HG03520 (cell line): Measurements from ENCODE around the gene SRP19.
"Not testable (repeated sequence)": the region's sequence is repeated elsewhere in the genome, so short reads cannot be mapped to it uniquely, and the experiment has no call there.

Source experiments
- ATAC-seq: cut with Tn5 transposase; IDR thresholded peaks from one replicate; pipeline ENCODE4 v1.9.1; 2021; ENCODE audit warnings: mild to moderate bottlenecking, moderate library complexity; ENCODE audit not compliant: unreplicated experiment

SRP19 gene

GRCh38 chr5:112860929-112861637 is at the start of gene SRP19:
Gene SRP19 (plus strand): TSS chr5:112861287. CDS start chr5:112861377, 90 bp downstream.
- ATAC-seq: peak; percentile 97

- ATAC-seq: no peak
Observed at GRCh38 chr5:112812549-112812948, 48.5 kb upstream of the SRP19 start.

- ATAC-seq: no peak
Observed at GRCh38 chr5:112820246-112820645, 40.8 kb upstream of the SRP19 start.

- no peak for ATAC-seq
Observed at GRCh38 chr5:112822456-112822855, 38.6 kb upstream of the SRP19 start.

GRCh38 chr5:112823181-112823580 is 37.9 kb upstream of the SRP19 start:
- no peak for ATAC-seq

GRCh38 chr5:112823656-112824055 is 37.4 kb upstream of the SRP19 start:
- no peak for ATAC-seq

GRCh38 chr5:112824197-112824596 is 36.9 kb upstream of the SRP19 start:
- ATAC-seq: no peak

GRCh38 chr5:112830378-112830777 is 30.7 kb upstream of the SRP19 start:
- ATAC-seq: no peak

- ATAC-seq: no peak
Observed at GRCh38 chr5:112833971-112834370, 27.1 kb upstream of the SRP19 start.

GRCh38 chr5:112844489-112844888 is 16.6 kb upstream of the SRP19 start:
- no peak for ATAC-seq

- ATAC-seq: no peak
Observed at GRCh38 chr5:112846556-112846955, 14.5 kb upstream of the SRP19 start.

- ATAC-seq: no peak
Observed at GRCh38 chr5:112847306-112847705, 13.8 kb upstream of the SRP19 start.

- ATAC-seq: peak; percentile 100
Observed at GRCh38 chr5:112848116-112848811, 12.8 kb upstream of the SRP19 start.

- no peak for ATAC-seq
Observed at GRCh38 chr5:112849912-112850311, 11.2 kb upstream of the SRP19 start.

GRCh38 chr5:112854651-112855050 is 6.4 kb upstream of the SRP19 start:
- ATAC-seq: no peak

- no peak for ATAC-seq
Observed at GRCh38 chr5:112857866-112858265, 3.2 kb upstream of the SRP19 start.

GRCh38 chr5:112860571-112860928 is 537 bp upstream of the SRP19 start:
- ATAC-seq: not testable (repeated sequence)

- ATAC-seq: no peak
Observed at GRCh38 chr5:112861638-112861985, 525 bp downstream of the SRP19 start.

- no peak for ATAC-seq
Observed at GRCh38 chr5:112862085-112862484, 998 bp downstream of the SRP19 start.

GRCh38 chr5:112863549-112863948 is 2.5 kb downstream of the SRP19 start:
- ATAC-seq: no peak

- ATAC-seq: no peak
Observed at GRCh38 chr5:112865128-112865527, 4.0 kb downstream of the SRP19 start.

- no peak for ATAC-seq
Observed at GRCh38 chr5:112866739-112867138, 5.7 kb downstream of the SRP19 start.

- no peak for ATAC-seq
Observed at GRCh38 chr5:112867411-112867810, 6.3 kb downstream of the SRP19 start.
